GM19240 (cell line): Measurements from ENCODE around the gene DLG5.

ENCODE experiments used
- DNase-seq: peaks from one replicate; pipeline ENCODE4 v3.0.0; 2011; ENCODE audit warnings: low spot score; ENCODE audit not compliant: insufficient read length

DLG5 gene

GRCh38 chr10:77799352-77799751 lies 127.2 kb downstream of the DLG5 start:
- no peak for DNase-seq

GRCh38 chr10:77798940-77799339 lies 127.6 kb downstream of the DLG5 start:
- no peak for DNase-seq

- DNase-seq = no peak
These were observed 130.1 kb downstream of the DLG5 start for GRCh38 chr10:77796311-77796915.

- DNase-seq = no peak
These were observed 131.0 kb downstream of the DLG5 start for GRCh38 chr10:77795426-77796055.

GRCh38 chr10:77794256-77795142 lies 132.1 kb downstream of the DLG5 start:
- no peak for DNase-seq

- DNase-seq = no peak
These were observed 132.7 kb downstream of the DLG5 start for GRCh38 chr10:77793831-77794230.

- no peak for DNase-seq
These were observed 134.4 kb downstream of the DLG5 start for GRCh38 chr10:77792155-77792554.

GRCh38 chr10:77791506-77791905 lies 135.0 kb downstream of the DLG5 start:
- no peak for DNase-seq

- DNase-seq = no peak
These were observed 136.7 kb downstream of the DLG5 start for GRCh38 chr10:77789861-77790260.

- DNase-seq = no peak
These were observed 137.5 kb downstream of the DLG5 start for GRCh38 chr10:77789016-77789415.

- DNase-seq = no peak
These were observed 138.0 kb downstream of the DLG5 start for GRCh38 chr10:77788496-77789010.

- no peak for DNase-seq
These were observed 139.1 kb downstream of the DLG5 start for GRCh38 chr10:77787440-77787839.

GRCh38 chr10:77784856-77785255 lies 141.7 kb downstream of the DLG5 start:
- no peak for DNase-seq

- DNase-seq = no peak
These were observed 144.1 kb downstream of the DLG5 start for GRCh38 chr10:77782328-77783061.

GRCh38 chr10:77781451-77782327 lies 144.9 kb downstream of the DLG5 start:
- no peak for DNase-seq

GRCh38 chr10:77780180-77780579 lies 146.4 kb downstream of the DLG5 start:
- no peak for DNase-seq

GRCh38 chr10:77776487-77776886 lies 150.1 kb downstream of the DLG5 start:
- no peak for DNase-seq

GRCh38 chr10:77774940-77775391 lies 151.6 kb downstream of the DLG5 start:
- DNase-seq = no peak

GRCh38 chr10:77773631-77774426 lies 152.7 kb downstream of the DLG5 start:
- no peak for DNase-seq
